ENCODE measurements around the gene TGFB1. TPM values are rescaled to one million over a fixed set of nuclear protein-coding genes. Genes with fewer than 3 reads are reported as not detected.

Gene TGFB1
- total and polyA plus RNA-seq, 2 of the 13 experiments (the other 11 are each of a cell fraction or from before 2014, with no cell fraction given) = 4.1 to 5.4 TPM

- no peak for TF ChIP-seq ZNF800 (CRISPR knock-in tag; IDR thresholded peaks at IDR 0.05)
- no peak for TF ChIP-seq GFI1 (CRISPR knock-in tag; IDR thresholded peaks at IDR 0.05; ENCODE audit: borderline replicate concordance)
- no peak for TF ChIP-seq PRPF4 (IDR thresholded peaks at IDR 0.05; ENCODE audit: low read depth, low read length, poor library complexity, severe bottlenecking)
- no peak for TF ChIP-seq KLF16 (CRISPR knock-in tag; IDR thresholded peaks at IDR 0.05)
- no peak for TF ChIP-seq TERF1 (CRISPR knock-in tag; IDR thresholded peaks at IDR 0.05)
- peak; percentile 95 for TF ChIP-seq ZBTB21 (CRISPR knock-in tag; IDR thresholded peaks at IDR 0.05)
- TF ChIP-seq ZHX2 (IDR thresholded peaks at IDR 0.05; ENCODE audit: low read depth) = no peak; the same call in 1 of the 2 replicates
- TF ChIP-seq ZHX2 (CRISPR knock-in tag; IDR thresholded peaks at IDR 0.05; ENCODE audit: borderline replicate concordance) = no peak
- TF ChIP-seq CENPBD1 (CRISPR knock-in tag; IDR thresholded peaks at IDR 0.05; ENCODE audit: borderline replicate concordance, low read depth) = no peak
- no peak for TF ChIP-seq MAFF (IDR thresholded peaks at IDR 0.05; ENCODE audit: low read depth, low read length)
- TF ChIP-seq ZKSCAN8 (CRISPR knock-in tag; IDR thresholded peaks at IDR 0.05; ENCODE audit: borderline replicate concordance) = no peak
- TF ChIP-seq MED13 (CRISPR knock-in tag; IDR thresholded peaks at IDR 0.05) = no peak
- no peak for TF ChIP-seq MYPOP (CRISPR knock-in tag; IDR thresholded peaks at IDR 0.05)
- TF ChIP-seq HDAC2 (CRISPR knock-in tag; IDR thresholded peaks at IDR 0.05) = 0 out of 2 replicates have a peak, but pooled peaks have one; percentile 33
- no peak for TF ChIP-seq NR1H2 (CRISPR knock-in tag; IDR thresholded peaks at IDR 0.05; ENCODE audit: borderline replicate concordance, low read depth)
- no peak; the same call in 1 of the 2 replicates for TF ChIP-seq FOXA3 (CRISPR knock-in tag; IDR thresholded peaks at IDR 0.05)
- TF ChIP-seq ZSCAN31 (CRISPR knock-in tag; IDR thresholded peaks at IDR 0.05; ENCODE audit: low read depth) = no peak
- no peak for TF ChIP-seq ATAD3A (CRISPR knock-in tag; IDR thresholded peaks at IDR 0.05)
Observed at GRCh38 chr19:41321600-41322270, 32.0 kb downstream of the TGFB1 start (continued).

Measured in HepG2 (cell line).